Peyer's patch (tissue), 4 donors: ENCODE results near the gene JAZF1.

ENCODE experiments used
- POLR2A ChIP-seq, 2 donors: fragments of 450-650 bp; IDR thresholded peaks; one replicate each; pipeline ENCODE4 v1.5.1; 2017; ENCODE audit warnings: antibody characterized with exemption in 2 of 2, mild to moderate bottlenecking in 2 of 2, moderate library complexity in 2 of 2
- TF ChIP-seq, protein P1 (sequence below), 6 experiments: fragments of 450-650 bp in 4 of 6; fragments of 200-600 bp in 2 of 6; sonication (generic) in 1 of 6; IDR thresholded peaks; one replicate each; pipeline ENCODE4 v1.5.1; 2017 to 2019; ENCODE audit warnings: antibody characterized with exemption in 6 of 6, mild to moderate bottlenecking in 3 of 6, moderate library complexity in 1 of 6

DNA sequence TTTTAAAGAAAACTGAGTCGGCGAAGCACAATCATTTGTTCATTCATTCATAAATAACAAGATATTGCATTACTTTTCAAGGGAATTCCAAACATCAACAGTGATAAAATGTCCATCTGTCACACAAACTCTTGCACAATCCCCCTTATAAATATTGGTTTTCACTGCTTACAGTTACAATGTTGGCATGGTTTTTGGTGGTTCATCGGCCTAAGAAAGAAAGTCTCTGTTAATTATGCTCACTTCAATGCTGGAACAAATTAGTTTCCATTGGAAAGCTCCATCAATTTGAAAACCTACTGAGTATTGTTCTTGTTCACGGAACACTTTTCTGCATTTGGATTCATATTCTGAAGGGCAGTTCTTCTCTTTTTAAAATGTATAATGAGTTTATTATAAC is 188.5 kb downstream of the JAZF1 start:
- TF ChIP-seq, protein P1, sequence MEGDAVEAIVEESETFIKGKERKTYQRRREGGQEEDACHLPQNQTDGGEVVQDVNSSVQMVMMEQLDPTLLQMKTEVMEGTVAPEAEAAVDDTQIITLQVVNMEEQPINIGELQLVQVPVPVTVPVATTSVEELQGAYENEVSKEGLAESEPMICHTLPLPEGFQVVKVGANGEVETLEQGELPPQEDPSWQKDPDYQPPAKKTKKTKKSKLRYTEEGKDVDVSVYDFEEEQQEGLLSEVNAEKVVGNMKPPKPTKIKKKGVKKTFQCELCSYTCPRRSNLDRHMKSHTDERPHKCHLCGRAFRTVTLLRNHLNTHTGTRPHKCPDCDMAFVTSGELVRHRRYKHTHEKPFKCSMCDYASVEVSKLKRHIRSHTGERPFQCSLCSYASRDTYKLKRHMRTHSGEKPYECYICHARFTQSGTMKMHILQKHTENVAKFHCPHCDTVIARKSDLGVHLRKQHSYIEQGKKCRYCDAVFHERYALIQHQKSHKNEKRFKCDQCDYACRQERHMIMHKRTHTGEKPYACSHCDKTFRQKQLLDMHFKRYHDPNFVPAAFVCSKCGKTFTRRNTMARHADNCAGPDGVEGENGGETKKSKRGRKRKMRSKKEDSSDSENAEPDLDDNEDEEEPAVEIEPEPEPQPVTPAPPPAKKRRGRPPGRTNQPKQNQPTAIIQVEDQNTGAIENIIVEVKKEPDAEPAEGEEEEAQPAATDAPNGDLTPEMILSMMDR (IDR thresholded peaks at IDR 0.05), result no peak
- TF ChIP-seq POLR2A (IDR thresholded peaks at IDR 0.05), result no peak
